Measurements from ENCODE around the gene PROKR2.

Gene PROKR2

DNA sequence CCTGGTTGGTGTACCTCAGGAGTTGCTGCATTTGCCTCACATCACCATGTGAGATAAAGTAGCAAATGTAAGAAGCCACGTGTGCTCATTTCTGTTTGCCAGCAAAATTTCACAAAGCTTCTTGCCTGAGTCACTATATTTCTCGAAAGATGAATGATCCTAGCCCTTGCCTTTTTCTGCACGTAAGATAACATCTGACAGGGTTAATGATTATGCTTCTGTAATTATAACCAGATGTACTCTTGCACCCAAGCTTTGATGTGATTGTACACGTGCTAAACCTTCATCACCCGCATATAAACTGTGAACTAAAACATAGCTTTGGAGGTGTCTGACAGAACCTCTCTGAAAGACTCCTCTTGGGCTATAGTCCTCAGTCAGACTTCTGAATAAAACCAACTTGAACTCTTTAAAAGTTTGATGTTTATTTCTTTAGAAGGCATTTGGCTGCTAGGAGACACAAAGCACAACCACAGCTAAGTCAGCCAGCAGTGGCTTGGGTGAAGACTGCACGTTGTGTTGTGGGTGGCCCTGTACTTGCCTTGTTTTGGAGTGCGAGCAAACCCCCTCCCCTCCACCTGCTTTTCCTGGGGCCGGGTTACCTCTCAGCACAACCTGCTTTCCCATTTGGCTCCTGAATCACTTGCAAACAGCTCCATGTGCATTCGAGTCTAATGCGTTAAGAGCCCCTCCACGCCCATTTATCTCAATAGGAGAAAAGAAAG, 19.3 kb downstream of the PROKR2 start:
- DNase-seq (ENCODE audit: extremely low spot score, insufficient read length, low read depth), result no peak
- no peak for FAIRE-seq

DNA sequence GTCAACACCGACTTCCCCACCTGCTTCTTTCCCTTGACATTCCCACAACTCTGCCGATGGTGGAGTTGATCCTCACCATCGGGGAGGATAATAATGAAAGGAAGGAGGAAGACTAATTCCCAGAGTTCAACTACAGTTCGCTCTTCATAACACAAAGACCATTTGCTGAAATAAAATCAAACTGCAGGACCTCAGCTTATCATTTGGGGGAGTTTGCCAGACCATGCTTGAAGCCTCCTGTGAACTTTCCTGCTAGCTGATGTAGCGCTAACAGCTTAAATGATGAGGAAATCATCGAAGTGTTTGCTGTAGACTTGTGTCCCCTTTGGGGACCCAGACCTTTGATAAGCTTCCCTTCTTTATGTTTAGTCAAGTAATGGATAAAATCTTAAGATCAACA, 26.2 kb downstream of the PROKR2 start:
- FAIRE-seq, result no peak

DNA sequence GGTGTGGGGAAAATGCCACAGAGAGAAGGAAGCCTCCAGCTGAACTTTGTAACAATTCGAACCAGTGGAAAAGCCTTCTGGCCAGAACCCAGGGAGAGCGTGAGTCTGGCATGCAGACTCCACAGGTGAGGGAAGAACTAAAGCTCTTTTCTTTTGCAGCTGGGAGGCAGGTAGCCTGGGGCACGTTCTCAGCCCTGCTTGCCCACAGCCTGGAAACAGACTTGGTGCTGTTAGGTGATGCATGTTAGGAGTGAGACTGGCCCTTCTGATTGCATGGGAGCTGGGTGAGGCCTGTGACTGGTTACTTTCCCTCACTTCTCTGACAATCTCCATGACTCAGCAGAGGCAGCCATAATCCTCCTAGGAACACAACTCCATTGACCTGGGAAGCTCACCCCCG, 34.2 kb downstream of the PROKR2 start:
- FAIRE-seq (no peak), DNase-seq (ENCODE audit: extremely low spot score, insufficient read length, low read depth) (no peak)

More for the DNA sequence above, 26.2 kb downstream of the PROKR2 start:
- DNase-seq (ENCODE audit: extremely low spot score, insufficient read length, low read depth), result no peak

DNA sequence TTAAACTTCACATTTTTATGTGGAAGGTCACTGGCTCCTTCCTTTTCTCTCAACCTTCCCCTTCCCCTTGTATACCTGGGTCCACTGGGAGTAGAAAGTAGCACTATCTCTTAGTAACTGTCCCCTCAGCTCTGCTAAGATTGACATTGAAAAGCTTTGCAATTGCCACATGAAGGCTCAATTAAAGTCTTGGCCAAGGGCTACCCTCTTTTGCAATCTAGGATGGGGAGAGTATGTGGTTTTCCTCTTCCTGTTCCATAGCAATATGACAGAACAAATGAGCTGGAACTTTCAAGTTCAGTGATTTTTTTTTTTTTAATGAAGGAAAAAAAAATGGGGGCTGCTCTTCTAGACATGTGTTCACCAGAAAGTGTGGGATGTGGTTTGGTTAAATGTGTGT, 37.1 kb downstream of the PROKR2 start:
- FAIRE-seq, result no peak
- no peak for DNase-seq (ENCODE audit: extremely low spot score, insufficient read length, low read depth)

DNA sequence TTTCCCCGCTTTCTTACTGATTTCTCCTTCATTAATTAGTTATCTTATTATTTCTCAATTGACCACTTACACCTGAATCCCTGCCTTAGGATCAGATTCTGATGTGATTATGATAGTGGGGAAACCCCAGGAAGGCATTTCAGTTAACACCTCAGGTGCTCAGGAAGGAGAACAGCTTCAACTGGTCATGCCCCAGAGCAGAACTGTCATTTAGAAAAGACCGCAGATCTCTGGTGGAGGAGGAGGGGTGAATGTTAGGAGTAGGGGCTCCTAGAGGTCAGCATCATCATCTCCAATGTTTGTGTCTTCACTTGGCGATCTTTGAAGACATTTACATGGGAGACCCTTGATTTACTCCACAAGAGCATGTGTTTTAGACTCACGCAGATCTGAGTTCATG, 44.5 kb downstream of the PROKR2 start:
- DNase-seq (ENCODE audit: extremely low spot score, insufficient read length, low read depth) (no peak), FAIRE-seq (no peak)

DNA sequence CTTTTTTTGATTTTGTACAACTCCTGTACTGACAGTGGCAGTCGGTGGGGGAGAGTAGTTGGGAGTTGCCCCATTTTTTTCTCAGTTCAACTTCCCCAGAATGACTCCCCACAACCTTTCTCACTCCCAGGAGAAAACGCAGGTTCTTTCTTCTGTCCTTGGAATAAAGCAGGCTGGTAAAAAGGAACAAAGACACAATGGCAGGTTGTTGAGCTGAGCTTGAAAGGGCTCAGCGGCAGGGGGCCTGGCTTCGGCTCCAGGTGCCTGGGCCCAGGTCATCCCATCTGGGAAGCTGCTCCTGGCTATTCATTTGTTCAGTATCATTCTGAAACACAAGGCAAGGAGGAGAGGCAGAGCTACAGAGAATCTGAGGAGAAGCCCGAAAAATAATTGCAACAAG, 46.2 kb downstream of the PROKR2 start:
- DNase-seq (ENCODE audit: extremely low spot score, insufficient read length, low read depth), result no peak
- no peak for FAIRE-seq

DNA sequence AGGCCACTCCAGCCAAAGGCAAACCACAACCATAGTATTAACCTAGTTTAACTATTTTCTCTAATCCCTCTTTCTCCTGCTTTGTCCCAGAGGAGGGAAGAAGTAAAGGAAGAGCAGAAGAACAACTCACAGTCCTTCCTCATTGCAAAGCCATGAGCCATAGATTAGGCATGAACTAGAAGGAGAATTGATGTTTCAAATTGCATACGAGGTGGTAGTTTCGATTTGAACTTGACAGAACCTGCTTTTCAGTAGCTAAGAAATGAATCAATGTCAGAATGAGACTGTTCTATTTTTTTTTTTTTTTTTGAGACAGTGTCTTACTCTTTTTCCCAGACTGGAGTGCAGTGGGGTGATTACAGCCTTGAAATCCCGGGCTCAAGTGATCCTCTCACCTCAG, 48.3 kb downstream of the PROKR2 start:
- no peak for FAIRE-seq
- no peak for DNase-seq (ENCODE audit: extremely low spot score, insufficient read length, low read depth)

DNA sequence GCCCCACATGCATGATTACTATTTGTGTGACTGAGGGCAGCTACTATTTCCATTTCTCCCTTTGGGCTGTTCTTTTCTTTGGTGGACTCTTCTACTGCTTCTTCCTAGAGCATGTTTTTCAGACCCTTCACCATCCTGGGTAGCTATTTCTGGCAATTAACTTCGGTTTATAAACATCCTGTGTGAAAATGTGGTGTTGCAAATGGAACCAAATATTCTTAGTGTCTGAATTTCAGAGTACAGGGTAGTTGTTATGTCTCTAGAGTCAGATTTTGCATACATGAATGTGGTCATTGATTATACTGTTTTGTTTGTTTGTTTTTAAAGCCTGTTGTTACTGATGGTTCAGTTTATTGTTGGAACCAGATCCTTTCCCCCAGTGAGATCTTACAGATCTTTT, 49.7 kb downstream of the PROKR2 start:
- no peak for FAIRE-seq
- no peak for DNase-seq (ENCODE audit: extremely low spot score, insufficient read length, low read depth)

Measured in GM18507 (cell line).